ENCODE results near the gene COPS7A. TPM values are rescaled to one million over a fixed set of nuclear protein-coding genes. Genes with fewer than 3 reads are reported as not detected.
"Not testable (repeated sequence)": the region's sequence is repeated elsewhere in the genome, so short reads cannot be mapped to it uniquely, and the experiment has no call there.

COPS7A gene
- total RNA-seq, 1 donor from 2014 or later, result 73.0 TPM

- no peak for TF ChIP-seq CTCF (IDR thresholded peaks at IDR 0.05)
- Mint-ChIP-seq H3K27ac (ENCODE audit: unreplicated experiment) (peak overlapping the region; percentile 84), H3K4me3 (ENCODE audit: unreplicated experiment) (no peak overlapping the region)
Measured at GRCh38 chr12:6734506-6735387, 10.9 kb downstream of the COPS7A start.

GRCh38 chr12:6735448-6736191, 11.8 kb downstream of the COPS7A start:
- Mint-ChIP-seq H3K9me3 (ENCODE audit: unreplicated experiment) (no peaks in the 10 kb centered on the region), H3K4me1 (ENCODE audit: unreplicated experiment) (peaks cover 13% of the 10 kb centered on the region), H3K4me3 (ENCODE audit: unreplicated experiment) (no peak overlapping the region), H3K27ac (ENCODE audit: unreplicated experiment) (peak overlapping the region; percentile 84), H3K27me3 (ENCODE audit: unreplicated experiment) (no peaks in the 10 kb centered on the region), H3K36me3 (ENCODE audit: unreplicated experiment) (peaks cover 12% of the 10 kb centered on the region)
- peak; percentile 80 for TF ChIP-seq CTCF (IDR thresholded peaks at IDR 0.05)
- DNase-seq (ENCODE audit: extremely low spot score, unreplicated experiment), result no peak

More at GRCh38 chr12:6734506-6735387, 10.9 kb downstream of the COPS7A start:
- no peak for DNase-seq (ENCODE audit: extremely low spot score, unreplicated experiment)
- peaks cover 18% of the 10 kb centered on the region for H3K36me3 Mint-ChIP-seq (ENCODE audit: unreplicated experiment)
- no peaks in the 10 kb centered on the region for H3K9me3 Mint-ChIP-seq (ENCODE audit: unreplicated experiment)
- H3K27me3 Mint-ChIP-seq (ENCODE audit: unreplicated experiment), result no peaks in the 10 kb centered on the region
- H3K4me1 Mint-ChIP-seq (ENCODE audit: unreplicated experiment), result peaks cover 13% of the 10 kb centered on the region

GRCh38 chr12:6736754-6737153, 12.9 kb downstream of the COPS7A start:
- Mint-ChIP-seq H3K36me3 (ENCODE audit: unreplicated experiment) (peaks cover 6% of the 10 kb centered on the region), H3K9me3 (ENCODE audit: unreplicated experiment) (no peaks in the 10 kb centered on the region), H3K27ac (ENCODE audit: unreplicated experiment) (no peak overlapping the region), H3K27me3 (ENCODE audit: unreplicated experiment) (no peaks in the 10 kb centered on the region), H3K4me3 (ENCODE audit: unreplicated experiment) (no peak overlapping the region), H3K4me1 (ENCODE audit: unreplicated experiment) (peaks cover 13% of the 10 kb centered on the region)
- no peak for TF ChIP-seq CTCF (IDR thresholded peaks at IDR 0.05)
- DNase-seq (ENCODE audit: extremely low spot score, unreplicated experiment), result no peak

- not testable (repeated sequence) for H3K27me3 Mint-ChIP-seq (ENCODE audit: unreplicated experiment); H3K9me3 Mint-ChIP-seq (ENCODE audit: unreplicated experiment); DNase-seq (ENCODE audit: extremely low spot score, unreplicated experiment); H3K36me3 Mint-ChIP-seq (ENCODE audit: unreplicated experiment); H3K4me1 Mint-ChIP-seq (ENCODE audit: unreplicated experiment); H3K27ac Mint-ChIP-seq (ENCODE audit: unreplicated experiment); H3K4me3 Mint-ChIP-seq (ENCODE audit: unreplicated experiment)
Measured at GRCh38 chr12:6742080-6742479, 18.2 kb downstream of the COPS7A start.

- H3K4me1 Mint-ChIP-seq (ENCODE audit: unreplicated experiment), result peaks cover 5% of the 10 kb centered on the region
- H3K27ac Mint-ChIP-seq (ENCODE audit: unreplicated experiment), result no peak overlapping the region
- peaks cover 11% of the 10 kb centered on the region for H3K36me3 Mint-ChIP-seq (ENCODE audit: unreplicated experiment)
- H3K27me3 Mint-ChIP-seq (ENCODE audit: unreplicated experiment), result no peaks in the 10 kb centered on the region
- TF ChIP-seq CTCF (IDR thresholded peaks at IDR 0.05), result no peak
- DNase-seq (ENCODE audit: extremely low spot score, unreplicated experiment), result no peak
- H3K4me3 Mint-ChIP-seq (ENCODE audit: unreplicated experiment), result no peak overlapping the region
- no peaks in the 10 kb centered on the region for H3K9me3 Mint-ChIP-seq (ENCODE audit: unreplicated experiment)
Measured at GRCh38 chr12:6742834-6743233, 19.0 kb downstream of the COPS7A start.

- peaks cover 15% of the 10 kb centered on the region for H3K36me3 Mint-ChIP-seq (ENCODE audit: unreplicated experiment)
- H3K27ac Mint-ChIP-seq (ENCODE audit: unreplicated experiment); H3K4me1 Mint-ChIP-seq (ENCODE audit: unreplicated experiment); DNase-seq (ENCODE audit: extremely low spot score, unreplicated experiment); H3K27me3 Mint-ChIP-seq (ENCODE audit: unreplicated experiment); H3K9me3 Mint-ChIP-seq (ENCODE audit: unreplicated experiment); H3K4me3 Mint-ChIP-seq (ENCODE audit: unreplicated experiment): not testable (repeated sequence)
Measured at GRCh38 chr12:6743300-6743699, 19.5 kb downstream of the COPS7A start.

Measured in osteocyte (in vitro differentiated cells).